Measurements from ENCODE around the gene ZNF846.
A peak's percentile ranks its signal among the peaks of the same experiment; 100 is the strongest.
"Not testable (repeated sequence)": the region's sequence is repeated elsewhere in the genome, so short reads cannot be mapped to it uniquely, and the experiment has no call there.

ZNF846 gene

DNA sequence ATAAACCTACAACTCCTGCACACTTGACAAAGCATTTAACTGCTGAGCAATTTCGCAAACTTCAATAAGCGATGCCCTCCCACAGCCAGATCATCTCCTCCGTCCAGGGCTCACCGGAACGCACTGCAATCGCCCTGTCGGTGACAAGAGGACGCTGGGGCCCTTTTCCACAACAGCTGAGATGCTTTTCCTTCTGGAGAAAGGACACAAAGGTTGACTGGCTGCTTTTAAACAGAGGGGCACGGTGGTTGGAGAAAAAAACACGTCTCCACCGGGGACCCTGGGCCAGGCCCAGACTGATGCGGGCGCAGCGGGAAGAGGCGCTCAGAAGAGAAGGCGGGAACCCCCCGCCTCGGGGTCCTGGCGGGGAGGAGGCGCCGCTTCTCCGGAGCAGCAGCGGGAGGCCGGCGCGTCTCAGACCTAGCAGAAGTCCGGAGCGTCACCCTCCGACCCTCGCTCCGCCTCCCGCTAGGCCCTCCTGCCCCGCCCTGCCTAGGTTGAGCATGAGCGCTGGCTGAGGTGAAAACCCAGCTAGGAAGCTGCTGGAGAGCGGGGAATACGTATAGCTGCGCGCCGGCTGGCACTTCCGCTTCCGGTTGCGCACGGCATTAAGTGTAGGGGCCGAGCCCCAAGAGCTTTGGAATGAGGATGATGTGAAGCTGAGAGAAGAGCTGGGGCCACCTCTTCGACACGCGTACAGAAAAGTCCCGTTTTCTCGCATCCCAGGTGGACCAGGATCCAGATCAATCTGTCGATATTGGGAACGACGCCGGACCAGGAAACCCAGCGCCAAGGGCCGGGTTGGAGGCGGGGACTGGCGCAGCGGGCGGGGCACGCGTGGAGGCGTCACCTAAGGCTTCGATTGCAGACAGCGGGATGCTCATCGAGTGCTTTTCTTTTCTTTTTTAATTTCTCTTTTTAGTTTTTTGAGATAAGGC lies at the start of gene ZNF846:
Gene ZNF846, minus strand, starts transcription at position 564 of the 938 bp plus-strand sequence. CDS start 3,788 bp downstream, outside the sequence.
- DNase-seq (ENCODE audit: low spot score): peak; percentile 97

DNA sequence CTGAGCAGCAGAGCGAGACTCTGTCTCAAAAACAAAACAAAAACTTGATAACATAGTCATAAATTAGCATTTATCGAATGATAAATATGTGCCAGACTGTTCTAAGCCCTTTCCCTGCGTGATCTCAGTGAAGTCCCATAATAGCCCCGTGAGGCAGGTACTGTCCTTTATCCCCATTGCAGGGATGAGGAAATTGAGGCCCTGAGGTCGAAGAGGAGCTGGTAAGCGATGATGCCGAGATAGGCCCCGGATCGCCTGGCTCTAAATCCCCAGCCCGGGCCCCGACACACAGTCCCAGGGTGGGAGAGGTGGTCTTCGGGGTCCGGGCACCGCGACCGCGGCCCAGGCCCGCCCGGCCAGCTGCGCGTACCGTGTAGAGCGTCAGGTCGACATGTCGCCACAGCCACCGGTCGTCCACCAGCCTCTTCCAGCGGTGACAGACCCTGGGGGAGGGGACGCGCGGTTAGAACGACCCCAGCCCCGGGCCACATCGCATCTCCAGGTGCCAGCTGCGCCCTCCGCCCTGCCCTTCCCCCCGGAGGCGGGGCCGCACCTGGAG lies 49.7 kb upstream of the ZNF846 start:
- DNase-seq (ENCODE audit: low spot score): no peak

DNA sequence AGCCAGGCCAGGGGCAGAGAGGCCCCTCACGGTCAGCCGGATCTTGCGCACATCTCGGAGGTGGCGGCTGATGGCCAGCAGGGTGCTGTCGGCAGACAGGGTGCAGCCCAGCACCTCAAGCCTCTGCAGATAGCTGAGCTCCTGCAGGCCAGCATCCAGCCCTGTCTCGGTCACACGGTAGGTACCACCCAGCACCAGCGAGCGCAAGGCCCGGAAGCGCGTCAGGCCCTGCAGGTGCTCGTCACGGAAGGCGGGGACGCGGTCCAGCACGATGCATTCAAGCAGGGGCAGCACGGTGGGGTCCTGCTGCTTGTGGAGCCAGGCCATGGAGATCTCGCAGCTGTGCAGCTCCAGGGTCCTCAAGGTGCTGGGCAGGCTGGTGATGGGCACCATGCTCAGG lies 42.6 kb upstream of the ZNF846 start:
- DNase-seq (ENCODE audit: low spot score): no peak

DNA sequence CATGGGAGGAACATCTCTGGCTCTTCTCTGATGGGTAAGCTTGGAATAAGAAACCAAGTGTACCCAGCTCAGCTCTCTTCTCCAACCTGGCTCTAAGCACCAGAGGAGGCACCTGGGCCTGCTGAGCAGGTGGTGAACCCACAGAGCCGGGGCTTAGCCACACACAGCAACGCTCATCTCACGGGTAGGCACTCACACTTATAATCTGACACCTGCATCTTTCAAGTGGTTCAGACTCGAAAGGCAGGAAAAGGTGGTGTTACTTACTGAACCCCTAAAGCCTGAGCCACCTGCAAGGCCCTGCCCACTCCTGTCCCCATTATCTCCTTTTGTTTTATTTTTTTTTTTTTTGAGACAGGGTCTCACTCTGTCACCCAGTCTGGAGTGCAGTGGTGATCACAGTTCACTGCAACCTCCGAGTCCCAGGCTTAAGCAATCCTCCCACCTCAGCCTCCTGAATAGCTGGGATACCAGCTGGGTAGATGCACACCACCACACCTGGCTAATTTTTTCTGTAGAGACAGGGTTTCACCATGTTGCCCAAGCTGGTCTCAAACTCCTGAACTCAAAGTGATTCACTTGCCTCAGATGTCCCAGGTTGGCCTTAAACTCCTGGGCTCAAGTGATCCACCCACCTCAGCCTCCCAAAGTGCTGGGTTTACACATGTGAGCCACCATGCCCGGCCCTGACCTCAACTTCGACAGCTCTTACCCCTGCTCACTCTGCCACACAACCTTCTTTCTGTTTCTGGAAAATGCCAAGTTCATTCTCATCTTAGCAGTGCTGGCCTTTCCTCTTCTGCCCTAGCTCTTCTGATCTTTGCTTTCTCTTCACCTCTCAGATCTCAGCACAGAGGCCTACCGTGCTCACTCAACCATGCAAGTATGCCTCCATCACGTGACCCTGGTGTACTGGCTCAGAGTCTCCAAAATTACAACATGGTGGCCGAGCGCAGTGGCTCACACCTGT lies 40.6 kb upstream of the ZNF846 start:
- no peak for DNase-seq (ENCODE audit: low spot score)

DNA sequence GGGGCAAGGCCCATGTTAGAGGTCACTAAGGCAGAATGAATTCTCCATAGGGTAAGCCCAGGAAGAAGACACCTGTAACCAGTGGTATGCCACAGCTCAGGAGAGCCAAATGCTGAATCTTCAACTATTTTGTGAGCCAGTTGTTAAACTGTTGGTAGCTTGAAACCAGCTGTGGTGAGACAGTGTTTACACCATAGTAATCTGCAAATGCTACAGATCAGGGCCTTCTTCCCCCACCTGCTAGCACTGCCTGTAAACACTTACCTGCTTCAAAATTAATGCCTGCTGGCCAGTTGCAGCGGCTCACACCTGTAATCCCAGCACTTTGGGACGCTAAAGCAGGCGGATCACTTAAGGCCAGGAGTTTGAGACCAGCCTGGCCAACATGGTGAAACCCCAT lies 38.3 kb upstream of the ZNF846 start:
- no peak for DNase-seq (ENCODE audit: low spot score)

DNA sequence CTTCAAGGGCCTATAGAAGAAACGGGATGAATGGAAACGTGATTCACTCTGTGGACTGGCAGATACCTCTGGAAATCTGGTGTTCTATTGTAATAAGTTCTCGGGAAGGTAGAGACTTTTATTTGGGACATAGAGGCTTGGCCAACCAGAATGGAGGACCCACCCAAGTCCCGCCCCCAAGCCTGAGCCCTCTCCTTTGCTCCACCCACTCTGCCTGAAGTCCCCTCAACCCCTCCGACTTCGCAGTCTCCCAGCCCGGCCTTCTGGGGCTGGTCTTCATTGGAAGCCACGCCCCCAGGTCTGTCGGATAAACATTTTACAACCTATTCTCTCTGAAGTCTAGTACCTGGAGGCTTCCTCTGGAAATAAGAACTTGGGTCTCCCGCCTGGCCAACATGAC lies 33.4 kb upstream of the ZNF846 start:
- no peak for DNase-seq (ENCODE audit: low spot score)

DNA sequence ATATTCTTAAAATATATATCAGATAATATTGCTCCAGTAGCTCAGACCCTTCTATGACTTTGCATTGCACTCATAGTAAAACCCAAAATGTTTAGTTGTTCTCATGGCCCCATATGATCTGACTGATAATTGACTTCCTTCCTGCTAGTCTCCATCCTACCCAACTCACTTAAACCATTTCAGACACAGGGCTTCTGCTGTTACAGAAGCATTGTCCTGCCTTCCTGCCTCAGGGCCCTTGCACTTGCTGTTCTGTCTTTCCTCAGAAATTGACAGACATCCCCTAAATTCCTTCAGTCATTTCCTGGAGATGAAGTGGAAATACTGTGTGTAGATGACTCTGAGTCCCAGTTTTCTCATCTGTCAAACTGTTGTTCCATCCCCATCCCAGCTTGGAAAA lies 30.6 kb upstream of the ZNF846 start:
- DNase-seq (ENCODE audit: low spot score): no peak

DNA sequence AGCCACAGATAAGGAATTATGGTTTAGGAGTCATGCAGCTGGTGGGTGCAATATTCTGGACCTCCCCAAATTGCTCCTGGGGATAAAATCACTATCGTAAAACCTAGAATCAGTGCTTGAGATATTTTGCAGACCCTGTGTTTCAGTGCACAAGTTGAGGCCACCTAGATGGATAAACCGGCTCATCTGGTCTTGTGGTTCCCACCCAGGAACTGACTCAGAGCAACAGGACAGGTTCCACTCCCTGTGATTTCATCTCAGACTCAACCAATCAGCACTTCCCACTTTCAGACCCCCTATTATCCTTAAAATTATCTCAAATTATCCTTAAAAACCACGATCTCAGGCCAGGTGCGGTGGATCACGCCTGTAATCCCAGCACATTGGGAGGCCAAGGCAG lies 29.3 kb upstream of the ZNF846 start:
- DNase-seq (ENCODE audit: low spot score): no peak

DNA sequence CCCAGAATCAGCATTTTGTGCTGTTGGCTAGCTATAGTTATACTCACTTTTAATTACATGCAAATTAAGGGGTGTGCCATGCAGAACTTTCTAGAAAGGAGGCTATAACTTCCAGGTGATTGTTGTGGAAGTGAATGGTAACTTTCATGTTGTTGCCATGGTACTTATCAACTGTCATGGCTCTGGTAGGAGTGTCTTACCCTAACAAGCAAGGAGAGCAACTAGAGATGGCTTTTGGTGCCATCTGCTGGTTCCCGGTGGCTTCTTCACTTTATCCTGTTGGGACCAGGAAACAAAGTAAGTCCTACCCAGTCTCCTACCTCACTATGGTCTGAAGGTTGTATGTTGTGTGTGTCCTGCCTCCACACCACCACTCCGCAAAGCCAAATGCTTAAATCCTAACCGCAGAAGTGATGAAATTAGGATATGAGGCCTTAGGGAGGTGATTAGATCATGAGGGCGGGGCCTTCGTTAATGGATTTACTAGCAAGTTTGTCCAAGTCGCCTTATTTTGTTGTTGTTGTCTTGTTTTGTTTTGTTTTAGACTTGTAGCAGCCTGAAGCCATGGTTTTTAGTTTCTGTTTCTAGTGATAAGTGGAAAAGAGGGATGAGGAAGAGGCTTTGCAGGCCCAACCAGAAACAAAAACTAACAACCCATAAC lies 27.7 kb upstream of the ZNF846 start:
- peak; percentile 78 for DNase-seq (ENCODE audit: low spot score)

DNA sequence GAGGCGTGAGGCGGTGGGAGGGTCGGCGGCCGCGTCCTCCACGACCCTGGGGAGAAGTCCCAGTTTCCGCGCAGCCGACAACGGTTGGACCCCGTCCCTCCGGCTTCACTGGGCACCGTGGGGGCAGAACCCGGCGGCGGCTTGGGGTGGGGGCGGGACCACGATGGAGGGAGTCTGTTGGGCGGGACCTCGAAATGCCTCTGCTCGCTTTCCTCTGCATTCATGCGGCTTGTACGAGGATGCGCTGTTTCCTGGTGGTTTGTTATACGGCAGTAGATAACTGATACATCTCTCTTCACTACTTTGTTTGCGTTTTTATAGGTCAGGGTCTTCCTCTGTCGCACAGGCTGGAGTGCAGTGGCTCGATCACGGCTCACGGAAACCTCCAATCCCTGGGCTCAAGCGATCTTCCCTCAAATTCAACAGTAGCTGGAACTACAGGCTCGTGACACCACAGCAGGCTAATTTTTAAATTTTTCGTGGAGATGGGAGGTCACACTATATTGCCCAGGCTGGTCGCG lies 24.6 kb upstream of the ZNF846 start:
- peak; percentile 20 for DNase-seq (ENCODE audit: low spot score)

DNA sequence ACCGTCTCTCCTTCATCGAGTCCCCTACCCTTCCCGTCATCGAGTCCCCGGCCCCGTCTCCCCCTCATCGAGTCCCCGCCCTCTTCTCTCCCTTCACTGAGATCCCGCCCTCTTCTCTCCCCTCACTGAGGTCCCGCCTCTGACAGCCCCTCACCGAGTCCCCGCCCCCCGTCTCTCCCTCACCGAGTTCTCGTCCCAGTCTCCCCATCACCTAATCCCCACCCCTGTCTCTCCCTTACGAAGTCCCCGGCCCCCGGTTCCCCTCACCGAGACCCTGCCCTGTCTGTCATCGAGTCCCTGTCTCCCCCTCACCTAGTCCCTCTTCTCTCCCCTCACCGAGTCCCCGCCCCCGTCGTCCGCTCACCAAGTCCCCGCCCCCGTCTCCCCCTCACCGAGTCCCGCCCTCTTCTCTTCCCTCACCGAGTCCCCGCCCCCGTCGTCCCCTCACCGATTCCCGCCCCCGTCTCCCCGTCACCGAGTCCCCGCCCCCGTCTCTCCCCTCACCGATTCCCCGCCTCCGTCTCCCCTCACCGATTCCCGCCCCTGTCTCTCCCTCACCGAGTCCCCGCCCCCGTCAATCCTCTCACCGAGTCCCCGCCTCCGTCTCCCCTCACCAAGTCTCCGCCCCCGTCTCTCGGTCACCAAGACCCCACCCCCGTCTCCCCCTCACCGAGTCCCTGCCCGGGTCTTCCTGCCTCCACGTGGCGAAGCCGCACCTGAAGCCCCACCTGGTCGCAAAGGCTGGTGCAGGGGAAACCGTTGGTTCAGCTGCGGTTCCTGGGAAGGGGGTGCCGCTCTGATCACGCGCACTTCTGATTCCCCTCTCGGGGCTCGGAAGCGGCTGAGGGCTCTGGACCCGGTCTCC lies 23.9 kb upstream of the ZNF846 start:
- DNase-seq (ENCODE audit: low spot score): peak; percentile 93

DNA sequence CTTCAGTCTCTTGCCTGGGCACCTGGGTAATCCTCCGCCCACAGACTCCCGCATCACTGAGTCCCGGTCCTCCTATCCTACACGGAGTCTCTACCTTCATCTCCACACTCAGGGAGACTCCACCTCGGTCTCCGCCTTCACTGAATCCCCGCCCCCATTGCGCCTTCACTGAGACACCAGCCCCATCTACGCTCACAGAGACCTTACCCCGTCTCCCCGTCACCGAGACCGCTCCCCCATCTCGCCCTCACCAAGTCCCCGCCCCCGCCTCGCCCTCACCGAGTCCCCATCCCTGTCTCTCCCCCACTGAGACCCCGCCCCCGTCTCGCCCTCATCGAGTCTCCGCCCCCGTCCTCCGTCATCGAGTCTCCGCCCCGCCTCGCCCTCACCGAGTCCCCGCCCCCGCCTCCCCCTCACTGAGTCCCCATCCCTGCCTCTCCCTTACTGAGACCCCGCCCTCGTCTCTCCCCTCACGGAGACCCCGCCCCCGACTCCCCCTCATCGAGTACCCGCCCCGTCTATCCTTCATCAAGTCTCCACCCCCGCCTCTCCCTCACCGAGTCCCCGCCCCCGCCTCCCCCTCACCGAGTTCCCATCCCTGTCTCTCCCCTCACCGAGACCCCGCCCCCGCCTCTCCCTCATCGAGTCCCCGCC lies 23.1 kb upstream of the ZNF846 start:
- peak; percentile 97 for DNase-seq (ENCODE audit: low spot score)

DNA sequence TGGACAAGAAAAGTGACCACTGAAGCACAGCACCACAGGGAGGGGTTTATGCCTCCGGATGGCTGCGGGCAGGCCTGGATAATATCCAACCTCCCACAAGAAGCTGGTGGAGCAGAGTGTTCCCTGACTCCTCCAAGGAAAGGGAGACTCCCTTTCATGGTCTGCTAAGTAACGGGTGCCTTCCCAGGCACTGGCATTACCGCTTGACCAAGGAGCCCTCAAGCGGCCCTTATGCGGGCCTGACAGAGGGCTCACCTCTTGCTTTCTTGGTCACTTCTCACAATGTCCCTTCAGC lies 22.5 kb upstream of the ZNF846 start:
- DNase-seq (ENCODE audit: low spot score): not testable (repeated sequence)

DNA sequence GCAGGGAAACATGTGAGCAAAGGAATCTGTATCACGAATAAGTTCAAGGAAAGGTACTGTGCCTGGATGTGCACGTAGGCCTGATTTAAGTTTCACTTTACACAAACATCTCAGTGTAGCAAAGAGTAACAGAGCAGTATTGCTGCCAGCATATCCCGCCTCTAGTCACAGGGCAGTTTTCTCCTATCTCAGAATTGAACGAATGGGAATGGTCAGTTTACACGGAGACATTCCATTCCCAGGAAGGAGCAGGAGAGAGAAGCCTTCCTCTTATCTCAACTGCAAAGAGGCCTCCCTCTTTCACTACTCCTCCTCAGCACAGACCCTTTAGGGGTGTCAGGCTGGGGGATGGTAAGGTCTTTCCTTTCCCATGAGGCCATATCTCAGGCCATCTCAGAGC lies 21.0 kb upstream of the ZNF846 start:
- not testable (repeated sequence) for DNase-seq (ENCODE audit: low spot score)

DNA sequence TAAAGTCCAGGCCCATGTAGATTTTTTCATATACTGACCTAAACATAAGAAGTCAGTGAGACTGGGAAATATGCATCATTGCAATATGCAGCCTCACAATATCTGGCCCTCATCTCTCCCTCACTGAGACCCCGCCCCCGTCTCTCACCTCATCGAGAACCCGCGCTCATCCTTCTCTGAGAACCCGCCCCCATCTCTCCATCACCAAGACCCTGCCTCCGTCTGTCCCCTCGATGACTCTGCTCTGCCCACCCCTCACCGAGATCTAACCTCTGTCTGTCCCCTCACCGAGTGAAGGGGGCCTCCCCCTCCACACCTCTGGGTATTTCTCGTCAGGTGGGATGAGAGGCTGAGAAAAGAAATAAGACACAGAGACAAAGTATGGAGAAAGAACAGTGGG lies 20.5 kb upstream of the ZNF846 start:
- no peak for DNase-seq (ENCODE audit: low spot score)

DNA sequence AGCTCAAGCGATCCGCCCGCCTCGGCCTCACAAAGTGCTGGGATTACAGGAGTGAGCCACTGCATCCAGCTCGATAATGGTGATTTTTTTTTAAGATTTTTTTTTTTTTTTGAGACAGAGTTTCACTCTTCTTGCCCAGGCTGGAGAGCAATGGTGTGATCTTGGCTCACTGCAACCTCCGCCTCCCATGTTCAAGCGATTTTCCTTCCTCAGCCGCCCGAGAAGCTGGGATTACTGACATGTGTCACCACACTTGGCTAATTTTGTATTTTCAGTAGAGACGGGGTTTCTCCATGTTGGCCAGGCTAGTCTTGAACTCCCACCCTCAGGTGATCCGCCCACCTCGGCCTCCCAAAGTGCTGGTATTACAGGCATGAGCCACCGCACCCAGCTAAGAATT lies 20.1 kb upstream of the ZNF846 start:
- DNase-seq (ENCODE audit: low spot score): not testable (repeated sequence)

DNA sequence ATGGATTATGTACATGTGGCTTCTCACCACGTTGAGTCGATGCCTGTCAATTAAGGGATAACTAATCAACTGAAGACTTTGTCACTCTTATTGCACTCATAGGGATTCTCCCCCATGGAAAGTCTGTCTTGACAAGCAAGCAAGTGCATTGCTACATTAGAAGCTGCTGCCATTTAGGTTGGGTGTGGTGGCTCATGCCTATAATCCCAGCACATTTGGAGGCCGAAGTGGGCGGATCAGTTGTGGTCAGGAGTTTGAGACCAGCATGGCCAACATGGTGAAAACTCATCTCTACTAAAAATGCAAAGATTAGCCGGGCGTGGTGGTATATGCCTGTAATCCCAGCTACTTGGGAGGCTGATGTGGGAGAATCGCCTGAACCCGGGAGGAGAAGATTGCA lies 18.3 kb upstream of the ZNF846 start:
- no peak for DNase-seq (ENCODE audit: low spot score)

DNA sequence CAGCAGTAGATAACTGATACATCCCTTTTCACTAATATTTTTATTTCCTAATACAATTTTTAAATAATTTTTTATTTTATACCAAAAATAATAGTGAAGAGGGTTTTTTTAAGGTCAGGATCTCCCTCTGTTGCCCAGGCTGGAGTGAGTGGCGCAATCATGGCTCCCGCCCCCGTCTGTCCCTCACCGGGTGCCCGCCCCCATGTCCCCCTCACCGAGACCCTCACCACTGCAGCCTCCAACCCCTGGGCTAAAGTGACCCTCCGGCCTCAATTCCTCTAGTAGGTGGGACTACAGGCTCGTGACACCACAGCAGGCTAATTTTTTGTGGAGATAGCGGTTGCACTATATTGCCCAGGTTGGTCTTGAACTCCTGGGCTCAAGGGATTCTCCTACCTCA lies 17.8 kb upstream of the ZNF846 start:
- DNase-seq (ENCODE audit: low spot score): no peak

DNA sequence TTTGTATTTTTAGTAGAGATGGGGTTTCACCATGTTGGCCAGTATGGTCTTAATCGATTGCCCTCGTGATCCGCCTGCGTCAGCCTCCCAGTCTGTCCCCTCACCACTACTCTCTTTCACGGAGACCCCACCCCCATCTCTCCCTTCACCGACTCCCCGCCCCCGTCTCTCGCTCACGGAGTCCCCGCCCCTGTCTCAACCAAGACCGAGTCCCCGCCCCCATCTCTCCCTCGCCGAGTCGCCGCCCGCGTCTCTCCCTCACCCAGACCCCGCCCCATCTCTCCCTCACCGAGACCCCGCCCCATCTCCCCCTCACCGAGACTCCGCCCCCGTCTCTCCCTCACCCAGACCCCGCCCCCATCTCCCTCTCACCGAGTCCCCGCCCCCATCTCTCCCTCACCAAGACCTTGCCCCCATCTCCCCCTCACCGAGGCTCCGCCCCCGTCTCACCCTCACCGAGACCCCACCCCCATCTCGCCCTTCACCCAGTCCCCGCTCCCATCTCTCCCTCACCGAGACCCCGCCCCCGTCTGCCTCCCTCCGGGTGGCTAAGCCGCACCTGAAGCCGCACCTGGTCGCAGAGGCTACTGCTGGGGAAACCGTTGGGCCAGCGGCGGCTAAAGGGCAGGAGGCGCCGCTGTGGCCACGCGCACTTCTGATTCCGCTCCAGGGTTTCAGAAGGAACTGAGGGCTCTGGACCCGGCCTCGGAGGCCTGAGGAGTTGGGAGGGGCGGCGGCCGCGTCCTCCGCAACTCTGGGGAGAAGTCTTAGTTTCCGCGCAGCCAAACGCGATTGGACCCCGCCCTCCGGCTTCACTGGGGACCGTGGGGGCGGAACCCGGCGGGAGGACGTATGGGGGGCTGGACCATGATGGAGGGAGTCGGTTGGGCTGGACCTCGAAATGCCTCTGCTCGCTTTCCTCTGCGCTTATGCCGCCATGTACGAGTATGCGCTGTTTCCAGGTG lies 17.1 kb upstream of the ZNF846 start:
- peak; percentile 97 for DNase-seq (ENCODE audit: low spot score)
